Peyer's patch (tissue), 4 donors: ENCODE measurements around the gene SHKBP1. TPM values are rescaled to one million over a fixed set of nuclear protein-coding genes. Genes with fewer than 3 reads are reported as not detected.

Experiments used
- DNase-seq, 3 donors: peaks; one replicate each; pipeline ENCODE4 v3.0.0-alpha.2; 2017 to 2019
- H3K27ac ChIP-seq, 4 donors: fragments of 200-600 bp; sonication (generic); one replicate each; pipeline ENCODE4 v1.5.1; 2016 to 2019
- H3K27me3 ChIP-seq, 2 donors: fragments of 200-600 bp; sonication (generic); one replicate each; pipeline ENCODE4 v1.5.1; 2019
- H3K36me3 ChIP-seq, 3 donors: fragments of 200-600 bp; sonication (generic); one replicate each; pipeline ENCODE4 v1.5.1; 2016 to 2019
- H3K4me1 ChIP-seq, 4 donors: fragments of 200-600 bp; sonication (generic); one replicate each; pipeline ENCODE4 v1.5.1; 2016 to 2019
- H3K4me3 ChIP-seq, 4 donors: fragments of 200-600 bp; sonication (generic); 1 replicate in 3 of 4; 2 replicates in 1 of 4; pipeline ENCODE4 v1.5.1; 2016 to 2019; ENCODE audit warnings: mild to moderate bottlenecking in 1 of 4
- H3K9me3 ChIP-seq, 4 donors: fragments of 200-600 bp; sonication (generic); one replicate each; pipeline ENCODE4 v1.5.1; 2016 to 2019; ENCODE audit warnings: mild to moderate bottlenecking in 1 of 4
- POLR2A ChIP-seq, 2 donors: fragments of 450-650 bp; IDR thresholded peaks; one replicate each; pipeline ENCODE4 v1.5.1; 2017; ENCODE audit warnings: antibody characterized with exemption in 2 of 2, mild to moderate bottlenecking in 2 of 2, moderate library complexity in 2 of 2
- total RNA-seq, 4 donors: library from RNA; depleted of rRNA; stranded (reverse); fragments of >200 nt; gene quantifications; one replicate each; pipeline ENCODE4 v1.1.0, GENCODE V29; 2016
- TF ChIP-seq, protein P1 (sequence below), 6 experiments: fragments of 450-650 bp in 4 of 6; fragments of 200-600 bp in 2 of 6; sonication (generic) in 1 of 6; IDR thresholded peaks; one replicate each; pipeline ENCODE4 v1.5.1; 2017 to 2019; ENCODE audit warnings: antibody characterized with exemption in 6 of 6, mild to moderate bottlenecking in 3 of 6, moderate library complexity in 1 of 6

SHKBP1 gene
- total RNA-seq, 4 donors from 2014 or later: 73.4 to 121 (median 99.9) TPM

DNA sequence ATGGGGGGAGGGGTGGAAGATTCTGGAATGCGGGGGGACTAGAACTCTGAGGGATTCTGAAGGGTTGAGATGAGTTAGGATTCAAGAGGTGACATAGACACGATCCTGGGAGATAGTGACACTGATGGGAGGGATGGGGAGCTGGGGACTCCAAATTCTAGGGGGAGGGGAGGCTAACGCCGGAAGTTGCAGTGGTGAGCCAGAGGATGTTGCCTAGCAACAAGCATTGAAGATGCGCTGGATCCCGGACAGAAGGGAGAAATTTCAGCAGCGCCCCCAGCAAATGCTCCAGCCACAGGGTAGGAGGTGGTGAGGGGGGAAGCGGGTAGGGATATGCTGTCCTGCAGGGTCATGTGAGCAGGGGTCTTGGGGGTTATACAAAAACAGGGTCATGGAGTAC lies 17.6 kb downstream of the SHKBP1 start:
- no peak overlapping the region for H3K4me3 ChIP-seq
- TF ChIP-seq, protein P1, sequence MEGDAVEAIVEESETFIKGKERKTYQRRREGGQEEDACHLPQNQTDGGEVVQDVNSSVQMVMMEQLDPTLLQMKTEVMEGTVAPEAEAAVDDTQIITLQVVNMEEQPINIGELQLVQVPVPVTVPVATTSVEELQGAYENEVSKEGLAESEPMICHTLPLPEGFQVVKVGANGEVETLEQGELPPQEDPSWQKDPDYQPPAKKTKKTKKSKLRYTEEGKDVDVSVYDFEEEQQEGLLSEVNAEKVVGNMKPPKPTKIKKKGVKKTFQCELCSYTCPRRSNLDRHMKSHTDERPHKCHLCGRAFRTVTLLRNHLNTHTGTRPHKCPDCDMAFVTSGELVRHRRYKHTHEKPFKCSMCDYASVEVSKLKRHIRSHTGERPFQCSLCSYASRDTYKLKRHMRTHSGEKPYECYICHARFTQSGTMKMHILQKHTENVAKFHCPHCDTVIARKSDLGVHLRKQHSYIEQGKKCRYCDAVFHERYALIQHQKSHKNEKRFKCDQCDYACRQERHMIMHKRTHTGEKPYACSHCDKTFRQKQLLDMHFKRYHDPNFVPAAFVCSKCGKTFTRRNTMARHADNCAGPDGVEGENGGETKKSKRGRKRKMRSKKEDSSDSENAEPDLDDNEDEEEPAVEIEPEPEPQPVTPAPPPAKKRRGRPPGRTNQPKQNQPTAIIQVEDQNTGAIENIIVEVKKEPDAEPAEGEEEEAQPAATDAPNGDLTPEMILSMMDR (IDR thresholded peaks at IDR 0.05): no peak
- no peak for TF ChIP-seq POLR2A (IDR thresholded peaks at IDR 0.05)
- H3K9me3 ChIP-seq: no peaks in the 10 kb centered on the region
- no peaks in the 10 kb centered on the region for H3K36me3 ChIP-seq
- no peak for DNase-seq
- H3K4me1 ChIP-seq: peaks cover 0 to 30% (median 16%) of the 10 kb centered on the region in 4 donors
- peaks cover 0 to 17% of the 10 kb centered on the region in 2 donors for H3K27me3 ChIP-seq
- no peak overlapping the region for H3K27ac ChIP-seq

DNA sequence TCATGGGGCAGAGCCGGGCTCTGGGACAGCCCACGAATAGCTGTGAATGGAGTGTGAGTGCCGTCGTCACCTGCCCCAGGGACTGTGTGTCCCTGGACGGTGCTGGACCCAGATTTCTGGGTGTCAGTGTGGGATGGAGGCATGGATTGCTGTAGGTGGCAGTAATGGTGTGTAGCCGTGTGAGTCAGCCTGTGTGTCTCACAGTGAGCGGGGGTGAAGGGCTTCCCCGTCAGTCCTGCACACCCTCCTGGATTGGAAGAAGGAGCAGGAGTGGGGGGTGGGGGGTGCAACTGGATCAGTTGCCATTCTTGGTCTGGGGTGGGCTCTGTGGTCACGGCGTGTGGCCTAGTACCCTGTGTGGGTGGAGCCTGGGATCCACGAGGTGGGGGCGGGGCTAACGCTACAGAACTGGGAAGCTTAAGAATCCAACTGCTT lies 18.0 kb downstream of the SHKBP1 start:
- no peaks in the 10 kb centered on the region for H3K9me3 ChIP-seq

DNA sequence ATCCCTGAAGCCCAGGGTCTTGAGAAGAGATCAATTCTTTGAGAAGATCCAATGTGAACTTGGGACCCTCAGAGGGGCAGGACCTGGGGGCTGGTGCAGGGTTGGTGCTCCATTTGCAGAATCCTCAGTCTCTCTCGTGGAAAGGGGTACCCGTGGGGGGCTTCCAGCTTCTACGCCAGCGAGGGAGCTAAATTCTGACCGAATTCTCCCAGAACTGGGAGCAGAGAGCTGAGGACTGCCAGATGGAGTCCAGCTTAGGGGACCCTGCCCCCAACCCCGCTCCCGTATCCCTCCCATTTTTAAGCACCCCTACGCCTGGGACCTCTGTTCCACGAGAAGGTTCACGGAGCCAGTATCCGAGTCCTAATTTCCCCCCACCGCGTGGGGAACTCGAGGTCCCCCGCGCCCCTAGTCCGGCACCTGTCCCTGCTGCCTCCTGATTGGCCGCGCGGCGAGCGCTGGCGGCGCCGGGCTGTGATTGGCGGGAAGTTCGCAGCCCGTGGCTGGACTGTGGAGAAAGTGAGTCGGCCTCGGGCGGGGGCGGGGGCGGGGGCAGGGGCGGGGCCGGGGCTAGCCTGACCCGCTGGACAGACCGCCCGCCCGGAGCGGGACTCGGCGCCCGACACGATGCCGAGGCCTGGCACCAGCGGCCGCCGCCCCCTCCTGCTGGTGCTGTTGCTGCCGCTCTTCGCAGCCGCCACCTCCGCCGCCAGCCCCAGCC lies 20.1 kb downstream of the SHKBP1 start:
- TF ChIP-seq, protein P1 (IDR thresholded peaks at IDR 0.05): no peak
- TF ChIP-seq POLR2A (IDR thresholded peaks at IDR 0.05): no peak
- Histone ChIP-seq H3K27me3 (peaks cover 0 to 35% of the 10 kb centered on the region in 2 donors), H3K4me1 (peaks cover 4 to 53% (median 38%) of the 10 kb centered on the region in 4 donors), H3K4me3 (peak overlapping the region in 3 of 4 donors; percentile 16 to 44 (median 26)), H3K27ac (no peak overlapping the region), H3K36me3 (no peaks in the 10 kb centered on the region), H3K9me3 (no peaks in the 10 kb centered on the region)
- peak in 2 of 3 donors; percentile 67 to 70 for DNase-seq

More for the DNA sequence above, 18.0 kb downstream of the SHKBP1 start:
- Histone ChIP-seq H3K27me3 (peaks cover 0 to 21% of the 10 kb centered on the region in 2 donors), H3K36me3 (no peaks in the 10 kb centered on the region), H3K4me3 (no peak overlapping the region), H3K4me1 (peaks cover 0 to 35% (median 20%) of the 10 kb centered on the region in 4 donors), H3K27ac (no peak overlapping the region)
- TF ChIP-seq POLR2A (IDR thresholded peaks at IDR 0.05): no peak
- TF ChIP-seq, protein P1 (IDR thresholded peaks at IDR 0.05): no peak
- DNase-seq: no peak

DNA sequence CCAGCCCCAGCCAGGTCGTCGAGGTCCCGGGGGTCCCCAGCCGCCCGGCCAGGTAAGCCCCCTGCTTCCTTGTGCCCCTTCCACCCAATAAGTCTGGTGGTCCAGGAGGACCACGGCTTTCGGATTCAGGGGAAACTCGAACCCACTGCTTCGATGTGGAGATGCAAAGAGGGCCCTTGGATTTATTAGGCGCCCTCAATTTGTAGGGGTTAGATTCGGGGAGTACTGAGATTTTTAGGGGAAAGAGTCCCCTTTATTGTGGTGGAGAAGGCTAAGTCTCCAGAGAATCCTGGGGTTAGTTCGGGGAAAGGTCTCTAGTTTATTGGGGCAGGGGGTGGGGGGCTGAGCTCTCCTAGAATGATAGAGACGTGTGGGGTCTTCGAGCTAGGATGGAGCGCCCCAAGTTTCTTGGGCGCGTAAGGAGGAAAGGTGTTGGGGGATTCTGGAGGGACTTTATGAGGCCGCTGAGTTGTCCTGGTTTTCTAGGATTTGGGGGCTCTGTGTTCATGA lies 20.7 kb downstream of the SHKBP1 start:
- no peak for DNase-seq
- H3K4me1 ChIP-seq: peaks cover 4 to 60% (median 43%) of the 10 kb centered on the region in 4 donors
- TF ChIP-seq, protein P1 (IDR thresholded peaks at IDR 0.05): no peak
- TF ChIP-seq POLR2A (IDR thresholded peaks at IDR 0.05): no peak
- no peak overlapping the region for H3K27ac ChIP-seq
- H3K27me3 ChIP-seq: peaks cover 0 to 35% of the 10 kb centered on the region in 2 donors
- H3K4me3 ChIP-seq: peak overlapping the region in 3 of 4 donors; percentile 16 to 44 (median 26)
- H3K36me3 ChIP-seq: no peaks in the 10 kb centered on the region
- H3K9me3 ChIP-seq: no peaks in the 10 kb centered on the region

DNA sequence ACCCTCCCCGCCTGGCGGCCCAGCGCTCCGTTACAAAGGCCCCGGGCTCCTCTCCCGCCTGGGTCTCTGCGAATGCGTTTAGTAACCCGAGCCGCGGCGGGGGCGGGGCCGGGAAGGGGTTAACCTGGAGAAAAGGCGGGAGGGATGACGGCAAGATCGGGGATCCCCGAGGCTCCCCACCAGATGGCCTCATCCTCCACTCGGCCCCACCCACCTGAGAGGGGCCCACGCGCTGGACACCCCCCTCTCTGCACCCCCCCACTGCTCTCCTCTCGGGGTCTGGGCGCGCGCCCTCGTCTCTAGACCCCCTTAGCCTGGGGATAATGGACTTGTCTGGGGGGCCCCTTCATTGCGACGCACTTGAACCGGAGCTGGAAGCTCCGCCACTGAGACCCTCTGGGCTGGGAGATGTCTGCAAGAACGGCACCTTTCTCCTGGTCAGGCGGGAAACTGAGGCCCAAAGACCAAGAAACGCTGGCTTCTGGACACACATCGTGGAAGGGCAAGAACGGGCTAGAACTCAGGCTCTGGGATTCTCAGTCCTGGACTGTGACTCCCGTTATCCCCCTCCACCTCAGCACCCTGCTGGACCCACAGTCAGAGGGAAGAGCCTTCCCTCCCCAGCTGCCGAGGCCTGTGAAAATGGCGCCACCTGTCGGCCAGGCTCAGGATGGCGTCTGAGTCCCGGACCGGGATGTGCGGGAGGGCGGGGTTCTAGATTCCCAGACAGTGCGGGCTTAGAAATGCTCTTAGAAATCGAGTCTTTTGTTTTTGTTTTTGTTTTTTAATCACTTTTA lies 21.6 kb downstream of the SHKBP1 start:
- Histone ChIP-seq H3K4me1 (peaks cover 12 to 69% (median 47%) of the 10 kb centered on the region in 4 donors), H3K27ac (no peak overlapping the region), H3K9me3 (no peaks in the 10 kb centered on the region), H3K27me3 (peaks cover 0 to 35% of the 10 kb centered on the region in 2 donors), H3K36me3 (no peaks in the 10 kb centered on the region), H3K4me3 (no peak overlapping the region)
- peak; percentile 86 to 94 (median 94) for DNase-seq
- no peak for TF ChIP-seq POLR2A (IDR thresholded peaks at IDR 0.05)
- TF ChIP-seq, protein P1 (IDR thresholded peaks at IDR 0.05): peak; percentile 93 to 98 (median 96)
